Activated CD4-positive, alpha-beta T cell treated with anti-CD3 and anti-CD28 coated beads, Interleukin-2, amount 50 U/mL, for 16 hours (primary cell): ENCODE measurements around the gene FOXL3.

Experiments
- DNase-seq: peaks from one replicate; pipeline ENCODE4 v3.0.0-alpha.2; 2020

The FOXL3 gene

GRCh38 chr7:304574-305409, 14.8 kb downstream of the FOXL3 start:
- no peak for DNase-seq

- DNase-seq, result no peak
These were observed 15.6 kb downstream of the FOXL3 start for GRCh38 chr7:305410-306151.

GRCh38 chr7:307970-308369, 18.0 kb downstream of the FOXL3 start:
- DNase-seq, result no peak

GRCh38 chr7:309586-310228, 19.7 kb downstream of the FOXL3 start:
- DNase-seq, result no peak

- no peak for DNase-seq
These were observed 21.2 kb downstream of the FOXL3 start for GRCh38 chr7:311131-311680.

GRCh38 chr7:311796-312195, 21.8 kb downstream of the FOXL3 start:
- no peak for DNase-seq

- DNase-seq, result no peak
These were observed 22.5 kb downstream of the FOXL3 start for GRCh38 chr7:312424-312823.

- no peak for DNase-seq
These were observed 24.9 kb downstream of the FOXL3 start for GRCh38 chr7:314853-315252.

GRCh38 chr7:315516-316265, 25.7 kb downstream of the FOXL3 start:
- no peak for DNase-seq

GRCh38 chr7:317643-318405, 27.9 kb downstream of the FOXL3 start:
- DNase-seq, result no peak

- no peak for DNase-seq
These were observed 28.5 kb downstream of the FOXL3 start for GRCh38 chr7:318476-318875.

GRCh38 chr7:318878-319661, 29.1 kb downstream of the FOXL3 start:
- DNase-seq, result no peak

GRCh38 chr7:320297-320696, 30.3 kb downstream of the FOXL3 start:
- no peak for DNase-seq

GRCh38 chr7:322111-322671, 32.2 kb downstream of the FOXL3 start:
- DNase-seq, result peak; percentile 78

- no peak for DNase-seq
These were observed 32.7 kb downstream of the FOXL3 start for GRCh38 chr7:322708-323111.

GRCh38 chr7:323410-323809, 33.4 kb downstream of the FOXL3 start:
- DNase-seq, result no peak

- DNase-seq, result no peak
These were observed 34.0 kb downstream of the FOXL3 start for GRCh38 chr7:324011-324410.

- no peak for DNase-seq
These were observed 35.3 kb downstream of the FOXL3 start for GRCh38 chr7:325051-325798.

GRCh38 chr7:325811-326210, 35.8 kb downstream of the FOXL3 start:
- no peak for DNase-seq

- no peak for DNase-seq
These were observed 36.3 kb downstream of the FOXL3 start for GRCh38 chr7:326273-326672.
